ENCODE results near the gene CLIP2.

DNA sequence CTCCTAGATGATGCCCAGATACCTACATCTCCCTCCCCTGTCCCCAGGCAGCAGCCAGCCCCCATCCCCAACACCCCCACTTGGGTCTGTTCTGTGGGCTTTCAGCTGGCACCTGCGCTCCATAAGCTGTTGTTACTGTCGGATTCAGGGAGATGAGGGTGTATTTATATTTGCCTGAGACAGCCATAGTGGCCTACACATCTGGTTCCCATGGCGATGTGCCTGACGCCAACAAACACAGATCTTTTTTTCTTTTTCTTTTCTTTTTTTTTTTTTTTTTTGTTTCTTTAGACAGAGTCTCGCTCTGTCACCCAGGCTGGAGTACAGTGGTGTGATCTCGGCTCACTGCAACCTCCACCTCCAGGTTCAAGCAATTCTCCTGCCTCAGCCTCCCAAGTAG, 73.1 kb downstream of the CLIP2 start:
- TF ChIP-seq, protein P1, sequence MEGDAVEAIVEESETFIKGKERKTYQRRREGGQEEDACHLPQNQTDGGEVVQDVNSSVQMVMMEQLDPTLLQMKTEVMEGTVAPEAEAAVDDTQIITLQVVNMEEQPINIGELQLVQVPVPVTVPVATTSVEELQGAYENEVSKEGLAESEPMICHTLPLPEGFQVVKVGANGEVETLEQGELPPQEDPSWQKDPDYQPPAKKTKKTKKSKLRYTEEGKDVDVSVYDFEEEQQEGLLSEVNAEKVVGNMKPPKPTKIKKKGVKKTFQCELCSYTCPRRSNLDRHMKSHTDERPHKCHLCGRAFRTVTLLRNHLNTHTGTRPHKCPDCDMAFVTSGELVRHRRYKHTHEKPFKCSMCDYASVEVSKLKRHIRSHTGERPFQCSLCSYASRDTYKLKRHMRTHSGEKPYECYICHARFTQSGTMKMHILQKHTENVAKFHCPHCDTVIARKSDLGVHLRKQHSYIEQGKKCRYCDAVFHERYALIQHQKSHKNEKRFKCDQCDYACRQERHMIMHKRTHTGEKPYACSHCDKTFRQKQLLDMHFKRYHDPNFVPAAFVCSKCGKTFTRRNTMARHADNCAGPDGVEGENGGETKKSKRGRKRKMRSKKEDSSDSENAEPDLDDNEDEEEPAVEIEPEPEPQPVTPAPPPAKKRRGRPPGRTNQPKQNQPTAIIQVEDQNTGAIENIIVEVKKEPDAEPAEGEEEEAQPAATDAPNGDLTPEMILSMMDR (conservative IDR thresholded peaks at IDR 0.05; ENCODE audit: low read depth, low read length) = no peak
- TF ChIP-seq EZH2 (IDR thresholded peaks at IDR 0.05; ENCODE audit: low read length, unreplicated experiment) = no peak

Measured in PC-3 (cell line).